IMR-90 (cell line): Measurements from ENCODE around the gene GTPBP4. TPM values are rescaled to one million over a fixed set of nuclear protein-coding genes. Genes with fewer than 3 reads are reported as not detected.

ENCODE experiments used
- ATAC-seq: fragments of 200-7000 bp; cut with Tn5 transposase; 2 replicates; pipeline ENCODE4 v1.9.1; 2020; ENCODE audit warnings: low read depth, mild to moderate bottlenecking, moderate library complexity
- BruUV-seq: library from RNA; stranded (reverse); fragments of 400-500 nt; replicated peaks from 2 replicates; lab custom pipeline; 2021; lab: Mats Ljungman, UMichigan
- CTCF ChIA-PET: fragments of 300-600 bp; formaldehyde crosslinking; extraction: SDS; loops from one replicate; lab custom pipeline; 2021; ENCODE audit warnings: antibody characterized with exemption; lab: Yijun Ruan, JAX
- POLR2A ChIA-PET: fragments of 300-600 bp; sonication (Branson Sonifier 250); formaldehyde crosslinking; loops from one replicate; lab custom pipeline; 2022; ENCODE audit warnings: antibody characterized with exemption; ENCODE audit not compliant: unreplicated experiment; lab: Charles Lee
- DNase-seq: peaks from one replicate; pipeline ENCODE4 v3.0.0; 2013
- H2AFZ ChIP-seq: replicated peaks from 2 replicates; pipeline ENCODE3; 2013; ENCODE audit warnings: low read length, mild to moderate bottlenecking; ENCODE audit not compliant: poor library complexity
- H2AK5ac ChIP-seq: 2 replicates; pipeline ENCODE4 v1.6.1; 2013; ENCODE audit warnings: low read depth, low read length, inconsistent platforms
- H2AK9ac ChIP-seq: replicated peaks from 2 replicates; pipeline ENCODE3; 2013; ENCODE audit warnings: mild to moderate bottlenecking, low read depth, low read length, moderate library complexity; ENCODE audit not compliant: poor library complexity
- H2BK120ac ChIP-seq: 2 replicates; pipeline ENCODE4 v1.6.1; 2013; ENCODE audit warnings: low read depth, low read length, inconsistent platforms
- H2BK15ac ChIP-seq: 3 replicates; pipeline ENCODE4 v1.6.1; 2013; ENCODE audit warnings: low read depth, low read length, inconsistent platforms
- H2BK20ac ChIP-seq: 2 replicates; pipeline ENCODE4 v1.6.1; 2013; ENCODE audit warnings: low read depth, mild to moderate bottlenecking, inconsistent platforms, low read length, moderate library complexity
- H2BK5ac ChIP-seq: 2 replicates; pipeline ENCODE4 v1.6.1; 2013; ENCODE audit warnings: mild to moderate bottlenecking, low read depth, low read length, inconsistent platforms; ENCODE audit not compliant: poor library complexity, severe bottlenecking
- H3K14ac ChIP-seq: replicated peaks from 2 replicates; pipeline ENCODE4 v1.6.1; 2013; ENCODE audit warnings: low read depth, low read length, inconsistent platforms
- H3K18ac ChIP-seq: 2 replicates; pipeline ENCODE4 v1.6.1; 2013; ENCODE audit warnings: low read depth, low read length, control low read depth
- H3K23ac ChIP-seq: 2 replicates; pipeline ENCODE4 v1.6.1; 2013; ENCODE audit warnings: low read depth, low read length, inconsistent platforms
- H3K27ac ChIP-seq: 2 replicates; pipeline ENCODE4 v1.5.1; 2013; ENCODE audit warnings: mild to moderate bottlenecking, control low read depth, low read length; ENCODE audit not compliant: insufficient read depth
- H3K27me3 ChIP-seq: 2 replicates; pipeline ENCODE4 v1.6.1; 2013; ENCODE audit warnings: low read length; ENCODE audit not compliant: control insufficient read depth, insufficient read depth
- H3K36me3 ChIP-seq: 2 replicates; pipeline ENCODE4 v1.6.1; 2013; ENCODE audit warnings: low read length, mixed read lengths; ENCODE audit not compliant: control insufficient read depth, insufficient read depth
- H3K4ac ChIP-seq: 2 replicates; pipeline ENCODE4 v1.6.1; 2013; ENCODE audit warnings: low read depth, low read length, inconsistent platforms
- H3K4me1 ChIP-seq: 2 replicates; pipeline ENCODE4 v1.6.1; 2013; ENCODE audit warnings: low read length, mixed read lengths; ENCODE audit not compliant: control insufficient read depth, insufficient read depth
- H3K4me2 ChIP-seq: 2 replicates; pipeline ENCODE4 v1.6.1; 2013; ENCODE audit warnings: low read depth, mild to moderate bottlenecking, control low read depth, low read length, moderate library complexity
- H3K4me3 ChIP-seq: 2 replicates; pipeline ENCODE4 v1.5.1; 2013; ENCODE audit warnings: low read depth, mild to moderate bottlenecking, control low read depth, low read length, moderate library complexity; ENCODE audit not compliant: insufficient read depth
- H3K56ac ChIP-seq: 2 replicates; pipeline ENCODE4 v1.6.1; 2013; ENCODE audit warnings: low read length, inconsistent platforms; ENCODE audit not compliant: insufficient read depth; ENCODE audit errors: extremely low read depth
- H3K79me1 ChIP-seq, 2 experiments: 2 replicates each; pipeline ENCODE4 v1.6.1; 2013; ENCODE audit warnings: low read length in 2 of 2, inconsistent platforms in 1 of 2, low read depth in 1 of 2
- H3K9ac ChIP-seq: 2 replicates; pipeline ENCODE4 v1.6.1; 2013; ENCODE audit warnings: low read depth, low read length, control low read depth
- H3K9me1 ChIP-seq: 2 replicates; pipeline ENCODE4 v1.6.1; 2013; ENCODE audit warnings: low read length, inconsistent platforms; ENCODE audit not compliant: insufficient read depth
- H3K9me3 ChIP-seq: 2 replicates; pipeline ENCODE4 v1.6.1; 2013; ENCODE audit warnings: low read length; ENCODE audit not compliant: control insufficient read depth, insufficient read depth
- H4K20me1 ChIP-seq: 2 replicates; pipeline ENCODE4 v1.6.1; 2013; ENCODE audit warnings: low read length, inconsistent platforms; ENCODE audit not compliant: insufficient read depth
- H4K5ac ChIP-seq: 2 replicates; pipeline ENCODE4 v1.6.1; 2013; ENCODE audit warnings: mild to moderate bottlenecking, low read depth, low read length, control low read depth
- H4K8ac ChIP-seq, 2 experiments: 2 replicates each; pipeline ENCODE4 v1.6.1; 2013; ENCODE audit warnings: low read depth in 2 of 2, low read length in 2 of 2, control low read depth in 1 of 2, inconsistent platforms in 1 of 2
- H4K91ac ChIP-seq: 2 replicates; pipeline ENCODE4 v1.6.1; 2013; ENCODE audit warnings: low read depth, low read length, inconsistent platforms; ENCODE audit not compliant: insufficient read depth
- BHLHE40 ChIP-seq: fragments of 150-350 bp; IDR thresholded peaks from 2 replicates; pipeline ENCODE4 v1.6.1; 2016; ENCODE audit warnings: mild to moderate bottlenecking, low read depth, low read length
- CEBPB ChIP-seq: IDR thresholded peaks from 2 replicates; pipeline ENCODE4 v1.6.1; 2012; ENCODE audit warnings: low read depth, low read length, improper control_type of control experiment
- CTCF ChIP-seq: conservative IDR thresholded peaks from 2 replicates; pipeline ENCODE4 v1.5.1; 2012; ENCODE audit warnings: mild to moderate bottlenecking, low read depth, low read length, improper control_type of control experiment
- ELK1 ChIP-seq: fragments of 150-350 bp; IDR thresholded peaks from 2 replicates; pipeline ENCODE4 v1.6.1; 2016; ENCODE audit warnings: low read depth, mild to moderate bottlenecking, low read length, moderate library complexity, borderline replicate concordance
- MAFK ChIP-seq: IDR thresholded peaks from 2 replicates; pipeline ENCODE4 v1.6.1; 2012; ENCODE audit warnings: low read depth, low read length, improper control_type of control experiment
- MAZ ChIP-seq: IDR thresholded peaks from 2 replicates; pipeline ENCODE4 v1.6.1; 2012; ENCODE audit warnings: low read depth, mild to moderate bottlenecking, low read length, improper control_type of control experiment, moderate library complexity, borderline replicate concordance
- MXI1 ChIP-seq: IDR thresholded peaks from 2 replicates; pipeline ENCODE4 v1.6.1; 2012; ENCODE audit warnings: low read depth, mild to moderate bottlenecking, low read length, moderate library complexity, borderline replicate concordance
- NFE2L2 ChIP-seq: fragments of 150-350 bp; IDR thresholded peaks from 2 replicates; pipeline ENCODE4 v1.6.1; 2016; ENCODE audit warnings: low read depth, mild to moderate bottlenecking, low read length
- RCOR1 ChIP-seq: IDR thresholded peaks from 2 replicates; pipeline ENCODE4 v1.6.1; 2012; ENCODE audit warnings: mild to moderate bottlenecking, low read length, improper control_type of control experiment; ENCODE audit not compliant: insufficient replicate concordance
- RFX5 ChIP-seq: IDR thresholded peaks from 2 replicates; pipeline ENCODE4 v1.8.0; 2012; ENCODE audit warnings: low read depth, mild to moderate bottlenecking, low read length, moderate library complexity
- SMC3 ChIP-seq: fragments of 150-350 bp; IDR thresholded peaks from 2 replicates; pipeline ENCODE4 v1.6.1; 2016; ENCODE audit warnings: low read depth, mild to moderate bottlenecking, antibody characterized with exemption, low read length, moderate library complexity
- USF2 ChIP-seq: fragments of 150-350 bp; IDR thresholded peaks from 2 replicates; pipeline ENCODE4 v1.6.1; 2017; ENCODE audit warnings: mild to moderate bottlenecking, antibody characterized with exemption, low read length, low read depth
- WGBS, 2 experiments: methylation state at CpG; one replicate each; pipeline versions ENCODE4 v1.1.5 to v1.1.7; 2013; ENCODE audit warnings: missing lambda C conversion rate in 2 of 2; ENCODE audit not compliant: insufficient read length in 1 of 2; ENCODE audit errors: extremely low coverage in 2 of 2; 5-methylcytosine and 5-hydroxymethylcytosine counted together
- dilution Hi-C: fragments of 300-500 bp; cut with HindIII; formaldehyde crosslinking; loops from one replicate; pipeline ENCODE4 v1.14.3; 2018; ENCODE audit warnings: low sequenced_read_pairs; ENCODE audit not compliant: unreplicated experiment
- in situ Hi-C: fragments of 300-500 bp; cut with MboI; formaldehyde crosslinking; loops from 3 replicates; pipeline ENCODE4 v1.14.3; 2019; ENCODE audit warnings: low sequenced_read_pairs, inconsistent platforms, mixed read lengths
- intact Hi-C: fragments of 100-400 bp; cut with micrococcal nuclease; formaldehyde crosslinking; loops from 2 replicates; pipeline ENCODE4 v1.10.0; 2022
- polyA plus RNA-seq, 3 experiments: library from polyadenylated mRNA; depleted of rRNA; stranded (reverse); fragments of >200 nt; gene quantifications; 2 replicates each; pipeline ENCODE4 v1.2.3, GENCODE V29; 2012; ENCODE audit warnings: low replicate concordance in 1 of 3
- total RNA-seq: library from RNA; depleted of rRNA; stranded (reverse); fragments of >200 nt; gene quantifications from 2 replicates; pipeline ENCODE4 v1.2.3, GENCODE V29; 2012

The GTPBP4 gene
- total and polyA plus RNA-seq, 2 of the 4 experiments (the other 2 are of a cell fraction) = 46.2 to 48.6 TPM

- no peak overlapping the region for H3K23ac ChIP-seq
- H3K14ac ChIP-seq = no peak overlapping the region
- CTCF ChIA-PET = interaction anchor here (1.1 kb wide), 1 partner anchor 9 kb away, joined by 3 read pairs; no protein-coding TSS in a partner anchor
- no peak overlapping the region for H3K27ac ChIP-seq
- ATAC-seq = no peak
- H4K5ac ChIP-seq = no peak overlapping the region
- no peak overlapping the region for H3K4me3 ChIP-seq
- in situ Hi-C loops (no loop called here), dilution Hi-C loops (no loop called here), intact Hi-C loops (no loop called here)
- no peaks in the 10 kb centered on the region for H4K20me1 ChIP-seq
- no TSS peak for BruUV-seq
- no peak overlapping the region for H4K91ac ChIP-seq
- H3K36me3 ChIP-seq = no peaks in the 10 kb centered on the region
- no peaks in the 10 kb centered on the region for H3K4me1 ChIP-seq
- H3K27me3 ChIP-seq = peaks cover 16% of the 10 kb centered on the region
- no peak overlapping the region for H2BK5ac ChIP-seq
- H2BK15ac ChIP-seq = no peak overlapping the region
- POLR2A ChIA-PET = no interaction called here
- no peak overlapping the region for H3K18ac ChIP-seq
- no peak overlapping the region for H2BK20ac ChIP-seq
- no peak for TF ChIP-seq MAZ
- TF ChIP-seq ELK1 = no peak
- no peak for TF ChIP-seq CEBPB
- no peak for TF ChIP-seq BHLHE40
- TF ChIP-seq NFE2L2 = no peak
- TF ChIP-seq RCOR1 = no peak
- no peak for TF ChIP-seq MAFK
- TF ChIP-seq SMC3 = no peak
- no peak for TF ChIP-seq USF2
- no peak for TF ChIP-seq RFX5
- no peak for TF ChIP-seq CTCF
- TF ChIP-seq MXI1 = no peak
- 83% methylated on average over 1 of the region's 10 CpGs; no CpG with 5 or more reads in 1 of the 2 experiments for WGBS, 2 experiments
- H3K9me1 ChIP-seq = peaks cover 3% of the 10 kb centered on the region; the same call in 1 of the 2 replicates
- H3K9ac ChIP-seq = no peak overlapping the region
- no peak overlapping the region for H2AK9ac ChIP-seq
- H2BK120ac ChIP-seq = no peak overlapping the region
- H2AK5ac ChIP-seq = no peak overlapping the region
- H3K79me1 ChIP-seq = no peaks in the 10 kb centered on the region
- no peak for DNase-seq
- no peak overlapping the region for H3K4me2 ChIP-seq
- no peaks in the 10 kb centered on the region for H3K9me3 ChIP-seq
- H3K4ac ChIP-seq = no peak overlapping the region
- no peak overlapping the region for H3K56ac ChIP-seq
- H4K8ac ChIP-seq = no peak overlapping the region
- no peak overlapping the region for H2AFZ ChIP-seq
Measured at GRCh38 chr10:948347-948746, 39.9 kb upstream of the GTPBP4 start.
